ENCODE measurements around the gene TMED10. TPM values are rescaled to one million over a fixed set of nuclear protein-coding genes. Genes with fewer than 3 reads are reported as not detected.

TMED10 gene
- total RNA-seq, 1 donor from 2014 or later: 303 TPM

GRCh38 chr14:75167325-75167724, 9.1 kb downstream of the TMED10 start:
- H3K27ac ChIP-seq: no peak overlapping the region
- TF ChIP-seq, protein P1, sequence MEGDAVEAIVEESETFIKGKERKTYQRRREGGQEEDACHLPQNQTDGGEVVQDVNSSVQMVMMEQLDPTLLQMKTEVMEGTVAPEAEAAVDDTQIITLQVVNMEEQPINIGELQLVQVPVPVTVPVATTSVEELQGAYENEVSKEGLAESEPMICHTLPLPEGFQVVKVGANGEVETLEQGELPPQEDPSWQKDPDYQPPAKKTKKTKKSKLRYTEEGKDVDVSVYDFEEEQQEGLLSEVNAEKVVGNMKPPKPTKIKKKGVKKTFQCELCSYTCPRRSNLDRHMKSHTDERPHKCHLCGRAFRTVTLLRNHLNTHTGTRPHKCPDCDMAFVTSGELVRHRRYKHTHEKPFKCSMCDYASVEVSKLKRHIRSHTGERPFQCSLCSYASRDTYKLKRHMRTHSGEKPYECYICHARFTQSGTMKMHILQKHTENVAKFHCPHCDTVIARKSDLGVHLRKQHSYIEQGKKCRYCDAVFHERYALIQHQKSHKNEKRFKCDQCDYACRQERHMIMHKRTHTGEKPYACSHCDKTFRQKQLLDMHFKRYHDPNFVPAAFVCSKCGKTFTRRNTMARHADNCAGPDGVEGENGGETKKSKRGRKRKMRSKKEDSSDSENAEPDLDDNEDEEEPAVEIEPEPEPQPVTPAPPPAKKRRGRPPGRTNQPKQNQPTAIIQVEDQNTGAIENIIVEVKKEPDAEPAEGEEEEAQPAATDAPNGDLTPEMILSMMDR (IDR thresholded peaks at IDR 0.05): no peak
- peak; percentile 56 for ATAC-seq

GRCh38 chr14:75165586-75166391, 10.6 kb downstream of the TMED10 start:
- Histone ChIP-seq H3K4me3 (no peak overlapping the region), H3K27me3 (no peaks in the 10 kb centered on the region), H3K27ac (no peak overlapping the region), H3K9me3 (no peaks in the 10 kb centered on the region), H3K4me1 (peaks cover 37% of the 10 kb centered on the region), H3K36me3 (no peaks in the 10 kb centered on the region)
- TF ChIP-seq, protein P1 (IDR thresholded peaks at IDR 0.05): no peak
- DNase-seq: no peak
- intact Hi-C loops (cut with DNase I): no loop called here
- no peak for ATAC-seq

More at GRCh38 chr14:75167325-75167724, 9.1 kb downstream of the TMED10 start:
- Histone ChIP-seq H3K4me3 (no peak overlapping the region), H3K27me3 (no peaks in the 10 kb centered on the region), H3K9me3 (no peaks in the 10 kb centered on the region), H3K36me3 (no peaks in the 10 kb centered on the region), H3K4me1 (peaks cover 39% of the 10 kb centered on the region)
- DNase-seq: no peak
- intact Hi-C loops (cut with DNase I): no loop called here

- peaks cover 42% of the 10 kb centered on the region for H3K4me1 ChIP-seq
Measured at GRCh38 chr14:75164809-75165208, 11.6 kb downstream of the TMED10 start.

DNA sequence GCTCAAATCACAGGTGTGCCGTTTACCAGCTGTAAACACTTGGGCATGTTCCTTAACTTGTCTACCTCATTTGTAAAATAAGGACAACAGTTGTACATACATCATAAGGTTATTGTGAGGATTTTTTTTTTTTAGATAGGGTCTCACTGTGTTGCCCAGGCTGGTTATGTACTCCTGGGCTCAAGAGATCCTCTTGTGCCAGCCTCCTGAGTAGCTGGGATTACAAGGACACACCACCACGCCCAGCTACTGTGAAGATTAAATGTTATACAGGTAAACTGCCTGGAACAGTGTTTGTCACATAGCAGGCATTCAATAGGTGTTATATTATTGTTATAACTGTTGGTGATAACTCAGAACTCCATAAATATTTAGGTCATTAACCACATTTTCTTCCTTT, 12.7 kb downstream of the TMED10 start:
- Histone ChIP-seq H3K4me1 (peaks cover 39% of the 10 kb centered on the region), H3K27me3 (no peaks in the 10 kb centered on the region), H3K27ac (no peak overlapping the region), H3K36me3 (no peaks in the 10 kb centered on the region), H3K4me3 (no peak overlapping the region), H3K9me3 (no peaks in the 10 kb centered on the region)
- ATAC-seq (no peak), DNase-seq (no peak)
- TF ChIP-seq, protein P1 (IDR thresholded peaks at IDR 0.05): no peak
- intact Hi-C loops (cut with DNase I): no loop called here

More at GRCh38 chr14:75164809-75165208, 11.6 kb downstream of the TMED10 start:
- DNase-seq (no peak), ATAC-seq (no peak)
- TF ChIP-seq, protein P1 (IDR thresholded peaks at IDR 0.05): no peak
- no peak overlapping the region for H3K27ac ChIP-seq
- intact Hi-C loops (cut with DNase I): no loop called here
- no peaks in the 10 kb centered on the region for H3K36me3 ChIP-seq
- no peaks in the 10 kb centered on the region for H3K27me3 ChIP-seq
- H3K4me3 ChIP-seq: no peak overlapping the region
- H3K9me3 ChIP-seq: no peaks in the 10 kb centered on the region

DNA sequence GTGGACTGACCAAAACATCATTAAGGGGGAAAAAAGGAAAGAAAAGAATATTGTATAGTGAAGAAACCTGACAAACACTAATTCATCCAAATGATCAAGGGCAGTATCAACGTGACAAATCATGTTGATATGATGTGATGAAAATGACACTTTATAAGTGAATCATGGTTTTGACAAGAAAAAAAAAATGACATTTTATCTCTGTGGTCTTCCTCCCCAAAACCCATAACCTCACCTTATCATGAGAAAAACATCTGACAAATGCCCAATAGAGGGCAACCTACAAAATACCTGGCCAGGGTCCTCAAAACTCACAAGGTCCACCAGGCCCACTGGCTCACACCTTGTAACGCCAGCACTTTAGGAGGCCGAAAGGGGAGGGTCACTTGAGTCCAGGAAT, 13.8 kb downstream of the TMED10 start:
- TF ChIP-seq, protein P1 (IDR thresholded peaks at IDR 0.05): no peak
- Histone ChIP-seq H3K4me3 (no peak overlapping the region), H3K36me3 (peaks cover 3% of the 10 kb centered on the region), H3K9me3 (no peaks in the 10 kb centered on the region), H3K4me1 (peaks cover 28% of the 10 kb centered on the region), H3K27ac (no peak overlapping the region), H3K27me3 (no peaks in the 10 kb centered on the region)
- intact Hi-C loops (cut with DNase I): no loop called here
- no peak for DNase-seq
- ATAC-seq: no peak

All from upper lobe of right lung (tissue), 1 donor.